ENCODE data around the gene PHLDA2.

PHLDA2 gene

DNA sequence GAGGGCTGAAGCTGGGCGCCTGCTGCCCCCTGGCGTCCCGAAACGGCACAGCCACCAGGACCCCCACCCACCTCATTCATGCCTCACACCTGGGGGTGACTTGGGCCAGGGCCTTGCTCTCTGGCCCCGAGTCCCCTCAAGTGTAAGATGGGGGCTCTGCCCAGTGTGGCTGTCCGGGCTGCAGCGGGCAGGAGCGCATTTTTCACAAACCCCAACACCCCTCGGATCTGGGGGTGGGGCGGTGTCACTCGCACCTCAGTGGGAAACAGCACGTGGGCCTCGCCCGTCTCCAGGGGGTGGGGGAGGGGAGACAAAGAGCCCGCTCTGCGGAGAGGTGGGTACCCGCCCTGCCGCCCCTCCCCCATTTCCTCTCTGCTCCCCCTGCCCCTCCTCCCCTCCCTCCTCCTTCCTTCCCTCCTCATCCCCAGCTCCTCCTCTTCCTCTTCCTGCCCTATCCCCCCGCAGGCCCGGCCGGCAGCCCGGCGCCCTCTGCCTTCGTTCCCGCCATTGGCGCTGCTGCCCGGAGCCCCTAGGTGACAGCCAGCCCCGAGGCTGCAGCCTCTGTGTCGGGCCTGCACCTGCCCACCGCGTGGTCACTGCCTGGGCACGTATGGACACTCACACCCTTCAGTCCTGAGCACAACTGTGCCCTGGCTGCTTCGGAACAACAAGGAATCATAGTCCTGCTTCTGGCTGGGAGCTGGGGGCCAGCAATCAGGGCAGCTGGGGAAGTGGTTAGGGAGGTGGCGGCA lies 36.8 kb downstream of the PHLDA2 start:
- DNase-seq = no peak

DNA sequence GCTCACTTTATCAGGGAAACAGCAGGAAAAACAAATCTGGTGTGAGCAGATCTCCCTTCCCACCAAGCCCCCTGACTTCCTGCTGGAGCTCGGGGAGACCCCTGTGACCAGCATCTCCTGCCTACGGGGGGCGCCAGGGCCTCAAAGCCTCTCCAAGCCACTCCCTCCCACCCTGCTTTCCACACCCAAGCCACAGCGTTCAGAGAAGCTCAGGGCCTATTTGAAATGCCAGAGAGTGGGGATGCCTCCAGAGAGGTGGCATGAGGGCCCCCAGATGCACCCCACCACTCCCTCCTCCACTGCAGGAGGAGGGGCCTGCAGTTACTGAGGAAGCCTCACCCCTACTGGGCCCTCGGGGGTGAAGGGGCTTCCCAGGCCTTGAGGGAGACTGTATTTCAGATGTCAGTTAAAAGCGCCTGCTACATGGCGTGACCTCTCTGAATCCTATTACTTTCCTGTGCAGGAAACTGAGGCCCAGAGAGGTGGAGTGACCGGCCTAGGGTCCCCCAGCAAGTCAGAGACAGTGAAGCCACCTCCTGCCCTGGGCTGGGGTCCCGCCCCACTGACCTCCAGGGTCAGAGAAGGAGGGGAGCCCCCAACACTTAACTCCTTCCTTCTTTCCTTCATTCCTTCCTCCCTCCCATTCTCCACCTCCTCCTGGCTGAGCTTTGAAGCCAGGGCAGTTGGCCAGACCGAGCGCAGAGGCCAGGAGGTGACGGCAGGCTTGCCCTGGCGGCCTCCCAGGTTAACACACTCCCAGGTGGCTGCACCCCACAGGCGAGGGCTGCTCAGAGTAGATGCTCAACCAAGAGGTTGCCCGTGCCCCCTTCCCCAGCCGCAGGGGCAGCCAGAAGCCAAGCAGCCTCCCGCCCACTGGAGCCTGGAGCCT lies 37.6 kb downstream of the PHLDA2 start:
- no peak for DNase-seq

DNA sequence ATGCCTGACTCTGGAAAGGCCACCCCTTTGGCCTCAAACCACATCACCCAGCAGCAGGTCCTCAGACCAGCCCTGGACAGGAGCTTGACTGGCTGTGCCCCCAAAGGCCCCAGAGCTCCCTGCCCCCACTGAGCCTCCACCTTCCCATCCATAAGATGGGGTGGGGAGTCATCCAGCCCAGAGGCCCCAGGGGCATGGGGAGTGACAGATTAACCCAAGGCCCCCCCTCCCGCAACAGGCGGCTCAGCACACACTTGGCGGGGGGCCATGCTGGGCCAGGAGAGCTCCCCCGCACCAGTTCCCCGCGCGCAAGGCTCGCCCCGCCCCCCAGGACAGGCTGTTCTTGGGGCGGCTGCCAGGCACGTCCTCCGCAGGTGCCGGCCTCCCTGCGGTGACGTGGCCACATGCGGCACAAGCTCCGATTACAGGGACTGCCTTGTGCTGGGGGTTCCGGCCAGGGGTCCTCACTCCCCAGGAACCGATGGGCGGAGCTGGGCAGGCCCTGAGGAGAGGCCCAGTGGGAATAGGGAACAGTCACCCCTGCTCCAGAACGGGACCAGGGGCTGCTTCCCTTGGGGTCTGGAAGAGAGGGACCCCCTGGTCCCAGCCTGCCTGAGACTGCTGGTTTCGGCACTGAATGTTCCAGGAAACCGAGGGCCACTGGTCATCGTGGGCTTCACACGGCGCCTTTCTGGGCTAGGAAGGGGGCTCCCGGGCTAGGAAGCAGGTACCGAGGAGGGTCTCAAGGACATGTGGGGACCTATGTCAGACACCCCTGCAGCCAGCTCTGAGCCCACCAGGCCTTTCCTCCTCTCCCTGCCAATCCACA lies 38.5 kb downstream of the PHLDA2 start:
- DNase-seq = no peak

DNA sequence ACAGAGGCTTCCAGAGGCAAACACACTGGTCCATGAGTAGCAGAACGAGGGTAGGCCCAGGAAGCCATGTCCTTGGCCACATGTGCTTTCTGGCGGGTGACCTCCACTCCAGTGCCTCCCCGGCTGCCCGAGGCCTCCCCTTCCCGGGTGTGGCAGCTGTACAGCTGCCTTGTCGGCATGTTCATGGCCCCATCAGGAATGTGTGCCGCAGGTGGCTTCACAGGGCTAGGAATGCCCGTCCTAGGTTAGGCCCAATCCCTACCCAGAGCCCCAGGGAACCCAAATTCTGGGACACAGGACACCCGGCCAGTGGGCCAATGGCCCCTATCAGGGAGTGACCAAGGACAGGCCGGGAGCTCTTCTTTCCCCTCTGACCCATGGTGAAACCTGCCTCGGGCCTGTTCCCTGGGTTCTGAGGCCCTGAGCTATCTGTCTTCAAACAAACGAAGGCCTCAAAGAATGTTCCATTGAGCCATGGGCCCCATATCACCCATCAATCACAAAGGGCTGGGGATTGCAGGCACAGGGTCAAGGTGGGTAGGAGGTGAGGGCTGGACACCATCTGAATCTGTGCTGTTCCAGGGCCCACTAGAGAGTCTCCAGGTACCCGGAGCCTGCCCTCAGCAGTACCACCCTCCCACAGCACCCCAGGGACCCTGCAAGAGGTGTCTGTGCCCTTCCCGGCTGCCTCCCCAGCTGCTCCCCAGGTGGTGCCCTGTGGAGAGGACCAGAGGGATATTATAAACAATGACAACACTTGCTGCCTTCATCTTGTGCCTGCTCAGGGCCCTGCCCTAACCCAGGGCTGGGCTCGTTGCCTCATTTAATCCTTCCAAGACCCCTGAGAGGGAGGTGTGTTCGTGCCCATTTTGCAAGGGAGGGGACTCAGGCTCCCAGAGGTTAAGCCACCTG lies 39.6 kb downstream of the PHLDA2 start:
- DNase-seq = no peak

DNA sequence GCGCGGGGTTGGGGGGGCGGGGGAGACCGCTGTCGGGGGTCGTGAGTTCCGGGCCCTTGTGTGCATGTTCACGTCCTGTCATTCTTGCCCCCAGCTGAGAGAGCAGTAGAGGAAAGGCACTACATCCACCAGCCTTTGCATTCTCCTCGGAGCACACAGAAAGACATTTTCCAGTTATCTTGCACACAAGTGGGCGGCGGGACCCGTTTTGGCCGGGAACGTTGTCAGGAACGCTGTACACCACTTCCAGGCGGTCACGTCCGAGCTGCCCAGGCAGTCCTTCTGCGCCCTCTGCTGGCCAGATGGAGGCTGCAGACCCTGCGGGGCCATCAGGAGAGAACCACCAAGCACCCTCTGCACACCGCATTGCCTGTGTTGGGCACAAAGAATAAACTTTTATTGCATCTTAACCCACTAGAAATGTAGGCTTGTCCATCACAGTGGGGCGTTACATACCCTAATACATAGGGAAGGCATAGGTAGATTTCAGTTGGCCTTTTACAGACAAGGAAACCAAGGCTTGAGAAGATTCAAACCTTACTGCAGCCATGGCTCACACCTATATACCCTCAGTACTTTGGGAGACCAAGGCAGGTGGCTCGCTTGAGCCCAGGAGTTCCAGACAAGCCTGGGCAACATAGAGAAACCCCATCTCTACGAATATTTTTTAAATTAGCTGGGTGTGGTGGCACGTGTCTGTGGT lies 40.8 kb downstream of the PHLDA2 start:
- DNase-seq = no peak

DNA sequence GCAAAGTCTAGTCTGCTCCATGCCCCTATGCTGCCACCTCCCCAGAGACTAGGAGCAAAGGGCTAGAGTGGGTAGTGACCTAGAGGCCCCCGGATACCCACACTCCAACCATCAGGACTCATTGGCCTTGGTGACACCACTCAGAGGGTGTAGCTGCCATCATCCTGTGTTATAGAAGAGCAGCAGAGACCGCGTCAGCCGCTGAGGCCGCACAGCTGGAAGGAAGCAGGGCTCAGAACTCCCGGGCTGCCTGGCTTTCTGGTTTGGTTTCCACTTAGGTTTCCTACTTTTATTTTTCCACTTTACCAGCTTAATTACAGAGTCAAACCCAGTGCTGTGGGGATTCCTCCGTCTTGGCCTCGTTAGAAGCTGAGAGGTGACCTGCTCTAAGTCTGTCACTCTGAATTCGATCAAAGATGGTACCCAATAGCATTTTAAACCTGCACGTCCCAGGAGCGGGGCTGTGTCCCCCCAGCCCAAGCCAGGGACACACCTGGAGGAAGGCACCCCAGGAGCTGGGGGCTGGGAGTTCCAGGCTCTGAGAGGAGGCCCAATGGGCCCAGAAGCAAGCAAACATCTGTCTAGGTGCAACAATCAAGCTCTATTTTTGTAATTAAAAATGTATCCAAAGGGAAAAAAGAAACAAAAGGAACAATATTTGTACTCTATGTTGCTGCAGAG lies 41.6 kb downstream of the PHLDA2 start:
- no peak for DNase-seq

DNA sequence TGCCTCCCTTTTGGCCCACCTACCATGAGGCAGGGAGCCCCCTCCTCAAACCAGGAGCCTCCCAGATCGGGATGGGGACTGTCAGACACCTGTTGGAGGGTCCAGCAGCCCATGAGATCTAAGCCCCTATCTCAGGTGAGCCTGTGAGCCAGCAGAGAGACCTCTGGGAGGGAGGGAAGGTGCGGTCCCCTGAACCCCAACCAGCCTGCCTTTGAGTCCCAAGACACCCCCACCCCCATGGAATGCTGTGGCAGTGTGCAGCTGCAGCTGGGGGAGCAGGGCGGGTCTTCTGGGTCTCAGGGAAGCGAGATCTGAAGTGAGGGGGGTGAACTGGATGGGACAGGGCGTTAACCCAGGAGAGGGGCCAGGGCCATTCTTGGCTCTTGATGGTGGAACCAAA lies 42.3 kb downstream of the PHLDA2 start:
- no peak for DNase-seq

DNA sequence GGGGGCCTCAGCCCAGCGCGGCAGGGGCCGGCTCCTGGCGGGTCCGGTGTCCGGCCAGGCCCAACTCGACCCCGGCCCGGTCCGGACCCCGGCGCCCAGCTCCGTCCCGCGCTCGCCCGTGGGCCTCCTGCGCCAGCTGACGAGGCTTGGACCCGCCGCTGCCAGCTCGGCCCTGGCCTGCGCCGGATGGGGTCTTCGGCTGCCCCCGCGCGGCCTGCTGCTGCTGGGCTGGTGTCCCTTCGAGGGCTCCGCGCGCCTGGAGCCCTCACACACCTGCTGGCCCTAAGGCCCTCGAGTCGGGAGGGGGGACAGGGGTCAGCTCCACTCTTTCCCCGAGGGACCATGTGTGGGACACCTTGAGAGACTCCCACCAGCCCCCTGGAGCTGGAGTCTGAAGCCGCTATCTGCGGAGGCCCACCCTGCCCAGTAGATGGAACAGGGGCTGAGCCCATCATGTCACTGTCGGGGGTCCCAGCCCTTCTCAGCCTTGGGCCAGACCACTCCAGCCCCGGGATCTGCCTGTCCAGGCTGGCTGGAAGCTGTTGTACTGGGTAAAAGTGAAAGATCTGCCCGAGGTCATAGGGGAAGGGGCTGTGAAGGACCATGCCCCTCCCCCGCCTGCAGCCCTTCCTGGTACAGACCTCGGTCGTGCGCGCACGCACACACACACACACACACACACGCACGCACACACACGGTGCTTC lies 42.9 kb downstream of the PHLDA2 start:
- no peak for DNase-seq

DNA sequence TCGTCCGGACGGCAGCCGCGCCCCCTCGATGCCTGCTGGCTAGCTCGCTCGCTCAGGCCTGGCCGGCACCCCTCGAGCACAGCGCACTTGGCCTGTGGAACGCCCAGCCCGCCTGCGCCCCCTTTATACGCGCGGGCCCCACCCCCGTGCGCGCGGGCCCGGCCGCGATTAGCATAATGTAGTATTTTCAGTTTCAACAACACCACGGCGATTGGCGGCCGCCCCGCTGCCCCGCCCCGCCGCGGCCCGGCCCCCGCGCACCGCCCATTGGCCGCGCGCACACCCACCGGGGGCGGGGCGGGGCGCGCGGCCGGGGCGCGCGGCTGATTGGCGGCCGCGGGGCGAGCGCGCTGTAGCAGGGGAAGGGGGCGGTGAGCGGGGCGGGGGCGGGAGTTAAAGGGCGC lies 43.5 kb downstream of the PHLDA2 start, which contains the start of gene CDKN1C:
Gene CDKN1C, minus strand, starts transcription at position 98 of the 404 bp plus-strand sequence. CDS start 319 bp downstream, outside the sequence.
- DNase-seq = peak; percentile 43

DNA sequence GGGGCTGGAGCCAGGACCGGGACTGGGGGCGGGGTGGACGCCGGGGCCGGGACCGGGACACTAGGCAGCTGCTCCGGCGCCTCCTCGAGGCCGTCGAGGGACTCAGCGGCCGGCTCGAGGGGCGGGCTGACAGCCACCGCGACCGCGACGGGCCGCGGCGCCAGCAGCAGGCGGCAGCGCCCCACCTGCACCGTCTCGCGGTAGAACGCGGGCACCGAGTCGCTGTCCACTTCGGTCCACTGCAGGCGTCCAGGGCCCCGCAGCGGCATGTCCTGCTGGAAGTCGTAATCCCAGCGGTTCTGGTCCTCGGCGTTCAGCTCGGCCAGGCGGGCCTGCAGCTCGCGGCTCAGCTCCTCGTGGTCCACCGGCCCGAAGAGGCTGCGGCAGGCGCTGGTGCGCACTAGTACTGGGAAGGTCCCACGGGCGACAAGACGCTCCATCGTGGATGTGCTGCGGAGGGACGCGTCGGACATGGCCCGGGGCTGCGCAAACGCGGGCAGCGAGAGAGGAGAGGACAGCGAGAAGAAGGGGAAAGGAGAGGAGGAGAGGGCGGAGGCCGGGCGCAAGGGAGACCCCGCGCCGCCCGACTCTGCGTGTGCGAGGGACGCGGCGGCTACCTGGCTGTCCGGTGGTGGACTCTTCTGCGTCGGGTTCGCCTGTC lies 44.1 kb downstream of the PHLDA2 start:
- DNase-seq = no peak

DNA sequence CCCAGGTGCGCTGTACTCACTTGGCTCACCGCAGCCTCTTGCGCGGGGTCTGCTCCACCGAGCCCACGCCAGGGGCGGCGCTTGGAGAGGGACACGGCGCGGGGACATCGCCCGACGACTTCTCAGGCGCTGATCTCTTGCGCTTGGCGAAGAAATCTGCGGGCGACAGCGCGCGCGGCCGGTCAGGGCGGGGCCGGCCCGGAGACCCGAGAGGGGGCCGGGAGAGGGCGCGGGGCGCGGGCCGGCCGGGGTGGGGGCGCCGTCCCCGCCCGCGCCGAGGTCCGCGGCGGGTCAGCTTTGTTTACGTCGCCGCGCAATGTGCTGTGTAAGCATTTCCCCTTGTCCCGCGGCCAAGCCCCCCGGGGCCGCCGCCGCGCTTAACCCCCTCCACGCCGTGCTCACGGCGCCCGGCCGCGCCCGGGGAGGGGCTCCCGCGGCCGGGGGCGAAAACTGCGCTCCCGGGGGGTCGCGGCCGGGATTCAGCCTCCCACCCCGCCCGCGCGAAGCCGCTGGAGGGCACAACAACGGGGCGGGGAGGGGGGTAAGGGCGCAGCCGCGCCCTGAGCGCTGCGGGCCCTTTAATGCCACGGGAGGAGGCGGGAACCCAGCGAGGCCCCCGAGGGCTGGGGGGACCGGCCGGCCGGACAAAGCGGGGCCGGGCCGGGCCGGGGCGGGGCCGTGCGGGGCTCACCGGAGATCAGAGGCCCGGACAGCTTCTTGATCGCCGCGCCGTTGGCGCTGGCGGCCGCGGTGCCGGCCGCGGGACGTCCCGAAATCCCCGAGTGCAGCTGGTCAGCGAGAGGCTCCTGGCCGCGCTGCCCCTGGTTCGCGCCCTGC lies 45.0 kb downstream of the PHLDA2 start:
- no peak for DNase-seq

DNA sequence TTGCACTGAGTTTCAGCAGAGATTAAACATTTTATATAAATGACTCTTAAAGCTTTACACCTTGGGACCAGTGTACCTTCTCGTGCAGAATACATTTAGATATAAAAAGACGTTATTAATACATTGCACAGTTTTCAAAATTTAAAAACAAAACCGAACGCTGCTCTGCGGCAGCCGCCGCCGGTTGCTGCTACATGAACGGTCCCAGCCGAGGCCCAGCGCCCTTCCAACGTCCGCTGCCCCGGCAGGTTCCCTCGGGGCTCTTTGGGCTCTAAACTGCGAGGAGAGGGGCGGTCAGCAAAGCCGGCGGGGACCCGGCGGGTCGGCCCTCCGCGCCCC lies 45.6 kb downstream of the PHLDA2 start:
- no peak for DNase-seq

DNA sequence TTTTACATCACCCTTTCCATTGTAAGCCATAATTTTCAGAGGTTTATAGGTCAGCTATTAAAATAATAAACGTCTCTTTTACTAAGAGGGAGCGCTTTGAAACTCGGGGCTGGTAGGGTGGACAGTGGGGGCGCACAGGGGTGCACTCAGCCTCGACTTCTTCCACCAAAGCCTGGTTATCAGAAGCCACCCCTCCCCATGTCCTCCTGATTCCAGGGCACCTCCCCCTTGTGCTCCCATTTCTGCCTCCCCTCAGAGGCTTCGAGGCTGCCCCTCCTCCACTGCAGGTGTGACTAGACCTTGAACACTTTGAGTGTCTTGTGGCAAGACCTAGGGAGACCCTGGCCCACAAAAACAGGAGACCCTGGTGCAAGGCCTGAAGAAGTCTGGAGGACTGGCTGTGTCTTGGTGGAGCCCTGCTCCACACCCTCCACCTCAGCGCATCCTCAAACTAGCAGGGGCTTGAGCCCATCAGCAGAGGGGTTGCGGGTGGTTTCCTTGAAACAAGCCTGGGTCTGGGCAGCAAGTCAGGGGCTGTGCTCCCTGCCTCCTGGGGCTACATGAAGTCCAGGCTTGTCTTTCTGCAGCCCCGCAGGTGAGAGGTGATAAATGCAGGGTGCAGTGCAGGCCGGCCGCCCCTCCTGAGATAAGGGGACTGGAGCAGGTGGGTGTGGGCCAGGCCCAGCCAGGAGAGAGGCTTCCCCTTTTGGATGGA lies 46.7 kb downstream of the PHLDA2 start:
- no peak for DNase-seq

DNA sequence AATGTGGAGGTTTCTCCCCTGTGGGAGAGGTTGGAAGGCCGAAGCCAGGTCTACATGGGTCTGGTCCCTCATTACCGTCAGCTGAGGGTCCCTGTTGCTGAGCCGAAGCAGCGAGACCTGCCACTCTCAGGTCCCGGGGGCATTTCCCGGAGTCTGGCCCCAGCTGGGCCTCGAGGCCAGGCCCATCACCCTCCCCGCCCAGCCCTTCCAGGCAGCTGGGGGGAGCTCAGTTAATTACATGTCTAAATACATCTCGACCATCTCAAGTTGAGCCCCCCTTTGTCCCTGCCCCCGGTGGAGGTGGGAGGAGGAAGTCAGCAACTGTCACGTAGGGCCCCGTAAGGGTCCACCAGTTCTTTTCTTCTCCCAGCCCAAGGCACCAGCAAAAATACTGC lies 47.2 kb downstream of the PHLDA2 start:
- no peak for DNase-seq

DNA sequence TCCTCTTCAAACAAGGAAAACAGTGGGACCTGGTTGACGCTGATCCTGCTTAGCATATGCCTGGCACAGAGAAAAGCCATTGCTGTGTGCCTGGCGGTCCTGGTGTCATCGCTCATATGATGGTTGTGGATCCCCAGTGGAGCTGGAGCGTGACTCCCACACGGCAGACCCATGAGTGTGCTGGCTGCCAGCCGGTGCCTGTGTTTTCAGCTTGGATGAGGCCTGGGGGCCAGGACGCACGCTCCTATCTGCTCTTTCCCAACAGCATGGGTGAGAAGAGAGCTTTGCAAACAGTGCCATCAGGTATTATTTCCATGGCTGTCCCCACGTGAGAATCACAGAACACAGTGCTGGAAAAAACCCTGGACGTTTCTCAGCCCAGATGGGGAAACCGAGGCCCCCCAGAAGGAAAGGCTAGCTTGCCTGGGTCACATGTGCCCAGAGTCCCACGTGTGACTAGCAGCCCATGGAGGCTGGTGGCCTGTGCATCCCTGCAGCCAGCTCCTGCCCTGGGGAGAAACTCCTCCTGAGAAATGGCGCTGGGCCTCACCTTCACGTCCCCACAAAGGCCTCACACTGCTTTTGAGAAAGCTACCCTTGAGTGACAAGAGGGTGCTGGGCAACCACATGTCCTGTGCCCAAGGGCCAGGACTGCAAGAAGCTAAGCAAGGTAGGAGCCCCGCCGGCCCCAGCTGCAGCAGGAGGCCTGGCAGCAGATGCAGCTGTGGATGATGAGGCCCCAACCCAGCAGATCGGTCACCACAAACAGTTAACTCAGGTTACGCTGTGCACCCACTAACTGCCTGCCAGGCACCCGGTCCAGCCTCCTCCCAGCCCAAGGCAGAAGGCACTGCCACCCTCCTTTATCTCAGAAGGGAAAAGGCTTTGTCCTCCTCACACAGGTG lies 47.9 kb downstream of the PHLDA2 start:
- DNase-seq = no peak

DNA sequence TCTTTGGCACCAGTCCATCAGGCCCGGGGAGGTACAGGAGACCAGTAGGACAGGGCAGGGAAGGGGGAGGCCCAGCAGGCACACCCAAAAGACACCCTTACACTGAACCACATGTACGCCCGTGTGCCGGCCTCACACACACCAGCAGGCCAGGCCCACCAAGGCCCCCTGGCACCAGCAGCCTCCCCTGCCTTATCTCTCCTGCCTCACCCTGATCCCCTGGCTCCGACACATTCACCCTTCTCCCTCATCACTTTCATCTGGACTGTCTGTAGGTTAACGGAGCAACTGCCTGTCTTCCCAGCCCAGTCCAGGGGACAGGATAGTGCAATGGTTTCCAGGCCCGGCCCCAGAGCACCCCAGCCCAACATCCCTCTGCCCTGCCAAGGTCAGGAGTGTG lies 48.6 kb downstream of the PHLDA2 start:
- no peak for DNase-seq

DNA sequence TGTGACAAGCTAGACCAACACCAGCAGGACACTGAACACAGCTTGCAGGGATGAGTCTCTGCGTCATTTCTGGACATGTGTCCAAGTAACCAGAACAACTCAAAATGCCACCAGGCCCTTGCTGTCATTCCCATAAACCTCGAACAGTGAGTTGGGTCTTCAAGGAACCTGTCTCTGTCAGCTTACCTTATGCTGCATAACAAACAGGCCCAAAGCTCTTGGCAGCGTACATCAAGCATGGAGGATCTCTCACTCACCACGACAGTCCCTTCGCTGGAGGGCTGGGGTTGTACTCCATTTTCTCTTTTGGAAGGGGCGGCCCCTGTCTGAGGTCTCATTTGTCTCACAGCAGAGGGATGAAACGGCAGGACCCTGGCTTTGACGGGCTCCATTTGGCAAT lies 50.4 kb downstream of the PHLDA2 start:
- no peak for DNase-seq
